Ishikawa (cell line): ENCODE data around the gene PAFAH2.

Experiments
- EP300 ChIP-seq: IDR thresholded peaks from 2 replicates; pipeline ENCODE4 v1.6.1; 2012; ENCODE audit warnings: borderline replicate concordance
- MAX ChIP-seq: IDR thresholded peaks from 2 replicates; pipeline ENCODE4 v1.6.1; 2012
- RAD21 ChIP-seq: IDR thresholded peaks from 2 replicates; pipeline ENCODE4 v1.6.1; 2012; ENCODE audit warnings: low read depth
- REST ChIP-seq: IDR thresholded peaks from 2 replicates; pipeline ENCODE4 v1.6.1; 2012; ENCODE audit warnings: low read depth, mild to moderate bottlenecking
- TAF1 ChIP-seq: IDR thresholded peaks from 2 replicates; pipeline ENCODE4 v1.6.1; 2012; ENCODE audit warnings: low read depth, mild to moderate bottlenecking

GRCh38 chr1:25926731-25927496 is 70.9 kb downstream of the PAFAH2 start:
- TF ChIP-seq TAF1 (no peak), MAX (no peak), EP300 (no peak), REST (no peak), RAD21 (no peak)
